GF-D8 (cell line): ENCODE measurements around the gene MYH7B.

ENCODE experiments used
- DNase-seq: peaks from one replicate; lab custom pipeline; 2025; lab: John Stamatoyannopoulos, UW

MYH7B gene

GRCh38 chr20:34945315-34946077, 10.2 kb upstream of the MYH7B start:
- no peak for DNase-seq

GRCh38 chr20:34946661-34947060, 9.0 kb upstream of the MYH7B start:
- no peak for DNase-seq

- DNase-seq = no peak
Measured at GRCh38 chr20:34947336-34947735, 8.3 kb upstream of the MYH7B start.

GRCh38 chr20:34948030-34948429, 7.6 kb upstream of the MYH7B start:
- DNase-seq = no peak

- DNase-seq = no peak
Measured at GRCh38 chr20:34949120-34949519, 6.5 kb upstream of the MYH7B start.

- no peak for DNase-seq
Measured at GRCh38 chr20:34951252-34951651, 4.4 kb upstream of the MYH7B start.

GRCh38 chr20:34951652-34952051, 4.0 kb upstream of the MYH7B start:
- no peak for DNase-seq

GRCh38 chr20:34952671-34953070, 3.0 kb upstream of the MYH7B start:
- DNase-seq = no peak

GRCh38 chr20:34953960-34954359, 1.7 kb upstream of the MYH7B start:
- DNase-seq = no peak

GRCh38 chr20:34954904-34955230, 801 bp upstream of the MYH7B start:
- peak; percentile 42 for DNase-seq

- DNase-seq = no peak
Measured at GRCh38 chr20:34956041-34956458, 382 bp downstream of the MYH7B start.

- no peak for DNase-seq
Measured at GRCh38 chr20:34956751-34957472, 1.2 kb downstream of the MYH7B start.

- no peak for DNase-seq
Measured at GRCh38 chr20:34964486-34964885, 8.8 kb downstream of the MYH7B start.

GRCh38 chr20:34965051-34965450, 9.4 kb downstream of the MYH7B start:
- no peak for DNase-seq

- DNase-seq = no peak
Measured at GRCh38 chr20:34967421-34967820, 11.8 kb downstream of the MYH7B start.

GRCh38 chr20:34968042-34968775, 12.5 kb downstream of the MYH7B start:
- DNase-seq = no peak

GRCh38 chr20:34970193-34970840, 14.6 kb downstream of the MYH7B start:
- no peak for DNase-seq

GRCh38 chr20:34970846-34971560, 15.3 kb downstream of the MYH7B start:
- no peak for DNase-seq

- DNase-seq = no peak
Measured at GRCh38 chr20:34971561-34972235, 16.0 kb downstream of the MYH7B start.

- DNase-seq = no peak
Measured at GRCh38 chr20:34974246-34974645, 18.6 kb downstream of the MYH7B start.

- DNase-seq = no peak
Measured at GRCh38 chr20:34976286-34976685, 20.6 kb downstream of the MYH7B start.
